PC-3 (cell line): Measurements from ENCODE around the gene CACNA2D2. TPM values are rescaled to one million over a fixed set of nuclear protein-coding genes. Genes with fewer than 3 reads are reported as not detected.
A peak's percentile ranks its signal among the peaks of the same experiment; 100 is the strongest.

ENCODE experiments used
- ATAC-seq: fragments of 200-7000 bp; cut with Tn5 transposase; 2 replicates; pipeline ENCODE4 v1.9.1; 2020; ENCODE audit warnings: mild to moderate bottlenecking, moderate library complexity
- BruUV-seq: library from RNA; stranded (reverse); fragments of 400-500 nt; replicated peaks from 2 replicates; lab custom pipeline; 2021; lab: Mats Ljungman, UMichigan
- CTCF ChIA-PET: fragments of 300-600 bp; sonication (Branson Sonifier 250); formaldehyde crosslinking; loops from one replicate; lab custom pipeline; 2022; ENCODE audit warnings: antibody characterized with exemption; lab: Charles Lee
- POLR2A ChIA-PET: fragments of 300-600 bp; sonication (Branson Sonifier 250); formaldehyde crosslinking; loops from one replicate; lab custom pipeline; 2022; ENCODE audit warnings: antibody characterized with exemption; ENCODE audit not compliant: unreplicated experiment; lab: Charles Lee
- DNase-seq: peaks from one replicate; pipeline ENCODE4 v3.0.0-alpha.2; 2015
- H2AFZ ChIP-seq: fragments of 300-600 bp; sonication (generic); 2 replicates; pipeline ENCODE4 v1.6.0; 2016; ENCODE audit warnings: antibody characterized with exemption, low read length
- H3F3A ChIP-seq: fragments of 300-600 bp; sonication (generic); one replicate; pipeline ENCODE4 v1.6.0; 2017; ENCODE audit warnings: antibody characterized with exemption, low read length, control low read depth, mild to moderate bottlenecking; ENCODE audit not compliant: unreplicated experiment
- H3K27ac ChIP-seq: fragments of 300-600 bp; sonication (generic); 2 replicates; pipeline ENCODE4 v1.5.1; 2016; ENCODE audit warnings: mild to moderate bottlenecking, low read length
- H3K27me3 ChIP-seq: fragments of 300-600 bp; sonication (generic); 2 replicates; pipeline ENCODE4 v1.6.1; 2016; ENCODE audit warnings: low read length, mixed read lengths
- H3K36me3 ChIP-seq: fragments of 300-600 bp; sonication (generic); 2 replicates; pipeline ENCODE4 v1.6.1; 2016; ENCODE audit warnings: low read depth, mixed run types, low read length, mixed read lengths
- H3K4me1 ChIP-seq: fragments of 300-600 bp; sonication (generic); 2 replicates; pipeline ENCODE4 v1.5.1; 2016; ENCODE audit warnings: low read length; ENCODE audit not compliant: insufficient read depth
- H3K4me2 ChIP-seq: fragments of 300-600 bp; sonication (generic); 2 replicates; pipeline ENCODE4 v1.6.0; 2016; ENCODE audit warnings: low read length
- H3K4me3 ChIP-seq: fragments of 300-600 bp; sonication (generic); 2 replicates; pipeline ENCODE4 v1.5.1; 2016; ENCODE audit warnings: mild to moderate bottlenecking, low read length, mixed read lengths
- H3K79me2 ChIP-seq: fragments of 300-600 bp; sonication (generic); 2 replicates; pipeline ENCODE4 v1.6.1; 2017; ENCODE audit warnings: low read length, mixed read lengths
- H3K9ac ChIP-seq: fragments of 300-600 bp; sonication (generic); 2 replicates; pipeline ENCODE4 v1.6.0; 2016; ENCODE audit warnings: mild to moderate bottlenecking, low read length
- H3K9me2 ChIP-seq: fragments of 300-600 bp; sonication (generic); replicated peaks from 2 replicates; pipeline ENCODE4 v1.6.1; 2016; ENCODE audit warnings: mixed run types, low read length, mixed read lengths
- H3K9me3 ChIP-seq: fragments of 300-600 bp; sonication (generic); 2 replicates; pipeline ENCODE4 v1.6.1; 2016; ENCODE audit warnings: low read length, mixed read lengths
- H4K20me1 ChIP-seq: fragments of 300-600 bp; sonication (generic); 2 replicates; pipeline ENCODE4 v1.6.1; 2016; ENCODE audit warnings: low read length, mixed read lengths
- EZH2 ChIP-seq: fragments of 300-600 bp; sonication (generic); IDR thresholded peaks from one replicate; pipeline ENCODE4 v1.6.1; 2017; ENCODE audit warnings: antibody characterized with exemption, mild to moderate bottlenecking, low read length; ENCODE audit not compliant: unreplicated experiment
- EZH2phosphoT487 ChIP-seq: fragments of 300-600 bp; sonication (generic); IDR thresholded peaks from 2 replicates; pipeline ENCODE4 v1.6.1; 2018; ENCODE audit warnings: mild to moderate bottlenecking, antibody characterized with exemption, low read length, borderline replicate concordance
- intact Hi-C: fragments of 100-400 bp; cut with micrococcal nuclease; formaldehyde crosslinking; loops from 2 replicates; pipeline ENCODE4 v1.9.0; 2023
- total RNA-seq: library from RNA; depleted of rRNA; stranded (reverse); fragments of >200 nt; gene quantifications from 2 replicates; pipeline ENCODE4 v1.2.3, GENCODE V29; 2014
- TF ChIP-seq, protein P1 (sequence below): fragments of 300-600 bp; sonication (generic); conservative IDR thresholded peaks from 2 replicates; pipeline ENCODE4 v1.5.1; 2017; ENCODE audit warnings: antibody characterized with exemption, low read depth, mild to moderate bottlenecking, low read length

The CACNA2D2 gene
- total RNA-seq, 1 experiment from 2014 or later, result 0.44 TPM

DNA sequence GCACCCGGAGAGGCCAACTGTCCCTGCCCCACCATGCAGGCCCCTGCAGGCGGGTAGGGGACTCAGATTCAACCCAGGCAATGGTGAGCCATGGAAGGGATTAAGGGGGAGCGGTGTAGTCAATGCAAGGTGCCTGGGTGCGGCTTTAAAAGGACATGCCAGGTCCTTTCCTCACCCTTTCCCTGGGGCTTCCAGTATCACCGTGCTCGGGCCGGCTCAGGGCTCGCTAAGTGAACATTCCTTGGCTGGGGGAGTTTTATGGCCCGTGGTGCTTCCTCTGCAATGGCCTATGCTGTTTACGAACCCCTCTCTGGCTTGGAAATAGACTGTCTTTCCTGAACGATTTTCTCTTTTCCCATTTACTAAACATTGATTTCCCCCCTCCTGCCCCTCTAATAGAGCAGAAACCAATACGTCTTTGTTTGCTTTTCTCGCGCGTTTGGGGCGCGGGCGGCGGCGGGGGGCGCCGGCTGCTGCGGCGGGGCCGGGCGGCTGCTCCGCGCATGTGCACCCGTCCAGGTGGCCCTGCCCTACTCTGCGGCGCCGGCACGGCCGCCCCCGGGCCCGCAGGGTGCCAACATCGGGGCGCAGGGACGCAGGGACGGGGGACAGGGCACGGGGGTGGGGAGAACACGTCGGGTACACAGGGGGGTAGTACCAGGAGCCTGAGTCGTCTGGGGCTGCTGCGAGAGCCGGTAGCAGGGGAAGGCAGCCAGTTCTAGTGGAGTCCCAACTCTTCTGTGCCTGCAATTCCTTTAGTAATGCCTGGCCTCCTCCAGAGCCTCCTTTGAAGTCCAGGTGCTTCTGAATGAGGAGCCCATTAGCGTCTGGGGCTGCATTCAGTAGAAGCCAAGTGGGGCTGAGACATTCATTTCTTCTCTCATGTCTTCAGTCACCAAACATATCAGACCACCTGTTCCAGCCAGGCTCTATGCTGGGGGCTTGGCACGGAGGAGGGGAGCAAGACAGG, 26.9 kb upstream of the CACNA2D2 start:
- no peak overlapping the region for H2AFZ ChIP-seq
- ChIA-PET POLR2A (no interaction called here), CTCF (no interaction called here)
- no peak overlapping the region for H3K4me3 ChIP-seq
- no peaks in the 10 kb centered on the region for H3K79me2 ChIP-seq
- no peak overlapping the region for H3K4me2 ChIP-seq
- DNase-seq (no peak), ATAC-seq (no peak)
- TF ChIP-seq EZH2 (no peak), EZH2phosphoT487 (no peak)
- TF ChIP-seq, protein P1, sequence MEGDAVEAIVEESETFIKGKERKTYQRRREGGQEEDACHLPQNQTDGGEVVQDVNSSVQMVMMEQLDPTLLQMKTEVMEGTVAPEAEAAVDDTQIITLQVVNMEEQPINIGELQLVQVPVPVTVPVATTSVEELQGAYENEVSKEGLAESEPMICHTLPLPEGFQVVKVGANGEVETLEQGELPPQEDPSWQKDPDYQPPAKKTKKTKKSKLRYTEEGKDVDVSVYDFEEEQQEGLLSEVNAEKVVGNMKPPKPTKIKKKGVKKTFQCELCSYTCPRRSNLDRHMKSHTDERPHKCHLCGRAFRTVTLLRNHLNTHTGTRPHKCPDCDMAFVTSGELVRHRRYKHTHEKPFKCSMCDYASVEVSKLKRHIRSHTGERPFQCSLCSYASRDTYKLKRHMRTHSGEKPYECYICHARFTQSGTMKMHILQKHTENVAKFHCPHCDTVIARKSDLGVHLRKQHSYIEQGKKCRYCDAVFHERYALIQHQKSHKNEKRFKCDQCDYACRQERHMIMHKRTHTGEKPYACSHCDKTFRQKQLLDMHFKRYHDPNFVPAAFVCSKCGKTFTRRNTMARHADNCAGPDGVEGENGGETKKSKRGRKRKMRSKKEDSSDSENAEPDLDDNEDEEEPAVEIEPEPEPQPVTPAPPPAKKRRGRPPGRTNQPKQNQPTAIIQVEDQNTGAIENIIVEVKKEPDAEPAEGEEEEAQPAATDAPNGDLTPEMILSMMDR, result no peak
- no peaks in the 10 kb centered on the region for H4K20me1 ChIP-seq
- no peaks in the 10 kb centered on the region for H3F3A ChIP-seq
- 0 out of 2 replicates have a peak, but pooled peaks cover 8% of the 10 kb centered on the region for H3K27me3 ChIP-seq
- no peak overlapping the region for H3K27ac ChIP-seq
- H3K9me2 ChIP-seq, result no peaks in the 10 kb centered on the region
- no peaks in the 10 kb centered on the region for H3K36me3 ChIP-seq
- no TSS peak for BruUV-seq
- H3K9me3 ChIP-seq, result no peaks in the 10 kb centered on the region
- no peaks in the 10 kb centered on the region for H3K4me1 ChIP-seq
- intact Hi-C loops, result no loop called here
- no peak overlapping the region for H3K9ac ChIP-seq

DNA sequence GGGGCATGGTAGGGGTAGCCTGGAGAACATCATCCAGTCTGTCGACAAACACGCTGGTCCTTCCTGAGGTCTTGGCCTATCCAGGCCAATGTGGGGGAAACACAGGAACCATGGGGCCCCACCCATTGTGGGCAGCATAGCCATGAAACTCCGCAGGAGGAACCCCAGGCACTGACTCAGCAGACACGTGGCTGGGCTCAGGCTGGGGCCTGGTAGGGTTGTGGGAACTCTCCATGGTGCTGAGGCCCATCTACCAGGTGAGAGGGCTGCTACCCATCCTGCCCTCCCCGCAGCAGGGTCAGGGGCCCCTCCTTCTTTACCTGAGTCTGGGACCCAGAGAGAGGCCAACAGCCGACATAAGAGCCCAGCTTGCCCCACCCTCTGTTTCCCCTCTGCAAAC, 22.6 kb upstream of the CACNA2D2 start:
- no peaks in the 10 kb centered on the region for H3K9me3 ChIP-seq
- peak; percentile 66 for ATAC-seq
- CTCF ChIA-PET, result no interaction called here

More for the DNA sequence above, 22.6 kb upstream of the CACNA2D2 start:
- Histone ChIP-seq H3K79me2 (no peaks in the 10 kb centered on the region), H2AFZ (no peak overlapping the region), H3K27ac (no peak overlapping the region), H3K9ac (no peak overlapping the region), H3K27me3 (peaks cover 15% of the 10 kb centered on the region; the same call in 1 of the 2 replicates), H3K36me3 (no peaks in the 10 kb centered on the region), H3K4me2 (no peak overlapping the region), H3K4me3 (no peak overlapping the region), H4K20me1 (no peaks in the 10 kb centered on the region), H3F3A (no peaks in the 10 kb centered on the region), H3K4me1 (no peaks in the 10 kb centered on the region), H3K9me2 (no peaks in the 10 kb centered on the region)
- POLR2A ChIA-PET, result no interaction called here
- no TSS peak for BruUV-seq
- intact Hi-C loops, result no loop called here
- TF ChIP-seq, protein P1, result no peak
- no peak for TF ChIP-seq EZH2
- TF ChIP-seq EZH2phosphoT487, result no peak
- peak; percentile 53 for DNase-seq
